Neural cell (in vitro differentiated cells): ENCODE measurements around the gene TOGARAM2. TPM values are rescaled to one million over a fixed set of nuclear protein-coding genes. Genes with fewer than 3 reads are reported as not detected.

Source experiments
- H2AFZ ChIP-seq: fragments of 200-600, 300-800 bp; sonication (generic), shearing (Covaris generic); 2 replicates; pipeline ENCODE4 v1.6.0; 2014; ENCODE audit warnings: low read depth, mild to moderate bottlenecking, antibody characterized with exemption, low read length, moderate library complexity
- H3F3A ChIP-seq: fragments of 200-600 bp; shearing (Covaris generic); 2 replicates; pipeline ENCODE4 v1.6.1; 2016; ENCODE audit warnings: mild to moderate bottlenecking, moderate library complexity, mixed read lengths, antibody characterized with exemption, low read length; ENCODE audit not compliant: insufficient read depth, poor library complexity, severe bottlenecking
- H3K27ac ChIP-seq: fragments of 200-600, 300-800 bp; sonication (generic), shearing (Covaris generic); 2 replicates; pipeline ENCODE4 v1.5.1; 2014; ENCODE audit warnings: mild to moderate bottlenecking, low read length, moderate library complexity
- H3K27me3 ChIP-seq: fragments of 300-800, 200-600 bp; sonication (generic), shearing (Covaris generic); 2 replicates; pipeline ENCODE4 v1.6.0; 2014; ENCODE audit warnings: mild to moderate bottlenecking, low read depth, low read length, moderate library complexity; ENCODE audit not compliant: insufficient read depth
- H3K36me3 ChIP-seq: fragments of 300-800, 200-600 bp; sonication (generic), shearing (Covaris generic); 2 replicates; pipeline ENCODE4 v1.5.1; 2014; ENCODE audit warnings: mild to moderate bottlenecking, antibody characterized with exemption, low read length, moderate library complexity; ENCODE audit not compliant: insufficient read depth
- H3K4me2 ChIP-seq: fragments of 300-800, 200-600 bp; sonication (generic), shearing (Covaris generic); 2 replicates; pipeline ENCODE4 v1.6.0; 2014; ENCODE audit warnings: mild to moderate bottlenecking, low read length
- H3K4me3 ChIP-seq: fragments of 300-800, 200-600 bp; sonication (generic), shearing (Covaris generic); 2 replicates; pipeline ENCODE4 v1.5.1; 2014; ENCODE audit warnings: mild to moderate bottlenecking, low read length, moderate library complexity
- H3K79me2 ChIP-seq: fragments of 200-600 bp; shearing (Covaris generic); replicated peaks from 2 replicates; pipeline ENCODE4 v1.6.0; 2014; ENCODE audit warnings: mild to moderate bottlenecking, low read length, moderate library complexity; ENCODE audit not compliant: insufficient read depth
- H3K9ac ChIP-seq: fragments of 300-800, 200-600 bp; sonication (generic), shearing (Covaris generic); 2 replicates; pipeline ENCODE4 v1.6.1; 2016; ENCODE audit warnings: mild to moderate bottlenecking, low read length, mixed read lengths
- H3K9me2 ChIP-seq: fragments of 200-600 bp; shearing (Covaris generic); 2 replicates; pipeline ENCODE4 v1.6.1; 2016; ENCODE audit warnings: mild to moderate bottlenecking, low read length, mixed read lengths; ENCODE audit not compliant: insufficient read depth
- H3K9me3 ChIP-seq: fragments of 200-600, 300-800 bp; sonication (generic), shearing (Covaris generic); 2 replicates; pipeline ENCODE4 v1.6.1; 2016; ENCODE audit warnings: mild to moderate bottlenecking, mixed run types, low read length, moderate library complexity, mixed read lengths
- H4K20me1 ChIP-seq: fragments of 200-600 bp; shearing (Covaris generic); 2 replicates; pipeline ENCODE4 v1.6.1; 2016; ENCODE audit warnings: mild to moderate bottlenecking, mixed run types; ENCODE audit not compliant: insufficient read depth
- CTCF ChIP-seq: fragments of 450-650 bp; IDR thresholded peaks from 2 replicates; pipeline ENCODE4 v1.5.1; 2014; ENCODE audit warnings: antibody characterized with exemption, mild to moderate bottlenecking, moderate library complexity; ENCODE audit not compliant: poor library complexity, severe bottlenecking
- EP300 ChIP-seq: fragments of 450-650 bp; conservative IDR thresholded peaks from 2 replicates; pipeline ENCODE4 v1.6.1; 2014; ENCODE audit warnings: antibody characterized with exemption, mild to moderate bottlenecking, moderate library complexity; ENCODE audit not compliant: poor library complexity, severe bottlenecking
- EZH2 ChIP-seq: fragments of 200-600, 300-800 bp; shearing (Covaris generic), sonication (generic); IDR thresholded peaks from 2 replicates; pipeline ENCODE4 v1.6.1; 2014; ENCODE audit warnings: antibody characterized with exemption, low read length, borderline replicate concordance, mild to moderate bottlenecking; ENCODE audit not compliant: insufficient read depth, poor library complexity, severe bottlenecking
- MXI1 ChIP-seq: fragments of 450-650 bp; conservative IDR thresholded peaks from 2 replicates; pipeline ENCODE4 v1.6.1; 2014; ENCODE audit warnings: antibody characterized with exemption, mild to moderate bottlenecking; ENCODE audit not compliant: poor library complexity, severe bottlenecking
- POLR2AphosphoS5 ChIP-seq: IDR thresholded peaks from 2 replicates; pipeline ENCODE4 v1.6.1; 2012
- RAD21 ChIP-seq: fragments of 450-650 bp; conservative IDR thresholded peaks from 2 replicates; pipeline ENCODE4 v1.6.1; 2014; ENCODE audit warnings: antibody characterized with exemption, mild to moderate bottlenecking, moderate library complexity
- REST ChIP-seq: IDR thresholded peaks from 2 replicates; pipeline ENCODE4 v1.6.1; 2012; ENCODE audit warnings: borderline replicate concordance
- SMC3 ChIP-seq: fragments of 450-650 bp; conservative IDR thresholded peaks from 2 replicates; pipeline ENCODE4 v1.6.1; 2014; ENCODE audit warnings: antibody characterized with exemption, mild to moderate bottlenecking, moderate library complexity; ENCODE audit not compliant: poor library complexity
- TAF1 ChIP-seq: IDR thresholded peaks from 2 replicates; pipeline ENCODE4 v1.6.1; 2012; ENCODE audit warnings: low read depth
- polyA plus RNA-seq: library from polyadenylated mRNA; depleted of rRNA; stranded (reverse); fragments of >200 nt; gene quantifications from 2 replicates; pipeline ENCODE4 v1.2.3, GENCODE V29; 2014

Gene TOGARAM2
- polyA plus RNA-seq, 1 donor from 2014 or later, result 0.10 TPM

GRCh38 chr2:28986429-28986828 is 5.3 kb downstream of the TOGARAM2 start:
- H3K4me2 ChIP-seq, result no peak overlapping the region
- H3K36me3 ChIP-seq, result no peaks in the 10 kb centered on the region
- H4K20me1 ChIP-seq, result no peaks in the 10 kb centered on the region
- no peak overlapping the region for H3K27ac ChIP-seq
- no peak overlapping the region for H3K9ac ChIP-seq
- H3K9me2 ChIP-seq, result no peaks in the 10 kb centered on the region
- no peak overlapping the region for H3K4me3 ChIP-seq
- no peaks in the 10 kb centered on the region for H3K79me2 ChIP-seq
- no peaks in the 10 kb centered on the region for H3F3A ChIP-seq
- no peaks in the 10 kb centered on the region for H3K27me3 ChIP-seq
- H3K9me3 ChIP-seq, result no peaks in the 10 kb centered on the region
- TF ChIP-seq EZH2 (no peak), REST (no peak), MXI1 (no peak), SMC3 (no peak), POLR2AphosphoS5 (no peak)
- no peak overlapping the region for H2AFZ ChIP-seq

- Histone ChIP-seq H3K9me3 (no peaks in the 10 kb centered on the region), H3K27me3 (no peaks in the 10 kb centered on the region), H4K20me1 (no peaks in the 10 kb centered on the region), H3K36me3 (no peaks in the 10 kb centered on the region), H3F3A (no peaks in the 10 kb centered on the region), H3K9me2 (no peaks in the 10 kb centered on the region), H3K27ac (no peak overlapping the region), H3K4me3 (no peak overlapping the region), H3K4me2 (no peak overlapping the region), H3K9ac (no peak overlapping the region), H3K79me2 (no peaks in the 10 kb centered on the region), H2AFZ (no peak overlapping the region)
- TF ChIP-seq RAD21 (no peak), POLR2AphosphoS5 (no peak), SMC3 (no peak), CTCF (no peak), TAF1 (no peak), EP300 (no peak), REST (no peak), MXI1 (no peak), EZH2 (no peak)
Measured at GRCh38 chr2:28989973-28990372, 8.9 kb downstream of the TOGARAM2 start.
